HG02588 (cell line): ENCODE data around the gene RAP1B.
A peak's percentile ranks its signal among the peaks of the same experiment; 100 is the strongest.

Experiments used
- ATAC-seq: cut with Tn5 transposase; IDR thresholded peaks from one replicate; pipeline ENCODE4 v1.9.1; 2021; ENCODE audit warnings: mild to moderate bottlenecking, moderate library complexity; ENCODE audit not compliant: unreplicated experiment

The RAP1B gene

DNA sequence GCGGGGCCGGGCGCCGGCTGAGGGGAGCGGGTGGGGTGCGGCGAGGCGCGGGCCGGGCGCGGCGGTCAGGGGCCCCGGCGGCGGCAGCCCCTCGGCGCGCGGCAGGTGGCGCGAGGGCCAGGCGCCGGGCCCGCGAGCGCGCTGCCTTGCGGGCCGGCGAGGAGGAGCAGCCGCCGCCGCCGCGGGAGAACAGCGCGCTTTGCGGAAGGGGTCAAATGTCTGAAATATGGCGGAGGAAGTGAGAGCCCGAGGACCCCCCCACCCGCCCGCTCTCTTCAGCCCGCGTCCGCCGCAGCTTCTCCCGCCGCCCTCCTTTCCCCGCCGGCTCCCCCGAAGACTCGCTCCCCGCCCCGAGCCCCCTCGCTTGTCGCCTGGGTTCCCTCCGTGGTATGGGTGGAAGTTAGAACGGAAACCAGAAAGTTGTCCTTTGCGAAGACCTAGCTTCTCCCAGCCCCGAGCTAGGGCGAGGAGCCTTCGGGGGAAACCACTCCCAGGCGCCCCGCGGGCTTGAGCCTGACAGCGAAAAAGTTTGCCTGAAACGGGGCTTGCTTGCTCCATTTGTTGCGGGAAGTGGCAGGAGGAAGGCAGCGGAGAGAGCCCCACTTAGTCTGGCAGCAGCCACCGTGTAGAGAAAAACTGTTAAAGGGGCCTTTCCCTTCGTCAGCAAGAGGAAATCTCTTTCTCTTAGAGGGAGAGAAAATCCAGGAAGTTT is 551 bp downstream of the RAP1B start:
- peak; percentile 32 for ATAC-seq

DNA sequence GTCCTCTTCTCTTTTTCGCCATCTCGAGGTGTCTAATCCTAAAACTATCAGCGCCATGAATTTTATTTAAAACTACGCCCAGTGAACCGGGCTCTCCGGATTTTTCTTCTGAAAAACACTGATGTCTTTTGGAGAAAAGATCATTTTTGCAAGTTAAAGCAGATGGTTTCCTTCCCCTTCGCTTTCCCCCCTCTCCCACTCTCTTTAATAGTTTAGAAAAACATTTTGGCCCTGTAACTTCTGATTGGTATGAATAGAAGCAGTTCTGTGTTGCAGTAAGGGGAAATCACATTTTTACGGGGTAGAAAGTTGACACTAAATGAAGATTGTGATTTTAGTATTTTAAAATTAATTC is 1.1 kb downstream of the RAP1B start:
- no peak for ATAC-seq

- no peak for ATAC-seq
Measured at GRCh38 chr12:68612202-68612601, 1.5 kb downstream of the RAP1B start.

GRCh38 chr12:68612697-68613096 is 2.0 kb downstream of the RAP1B start:
- no peak for ATAC-seq

- ATAC-seq, result no peak
Measured at GRCh38 chr12:68613209-68613904, 2.7 kb downstream of the RAP1B start.

DNA sequence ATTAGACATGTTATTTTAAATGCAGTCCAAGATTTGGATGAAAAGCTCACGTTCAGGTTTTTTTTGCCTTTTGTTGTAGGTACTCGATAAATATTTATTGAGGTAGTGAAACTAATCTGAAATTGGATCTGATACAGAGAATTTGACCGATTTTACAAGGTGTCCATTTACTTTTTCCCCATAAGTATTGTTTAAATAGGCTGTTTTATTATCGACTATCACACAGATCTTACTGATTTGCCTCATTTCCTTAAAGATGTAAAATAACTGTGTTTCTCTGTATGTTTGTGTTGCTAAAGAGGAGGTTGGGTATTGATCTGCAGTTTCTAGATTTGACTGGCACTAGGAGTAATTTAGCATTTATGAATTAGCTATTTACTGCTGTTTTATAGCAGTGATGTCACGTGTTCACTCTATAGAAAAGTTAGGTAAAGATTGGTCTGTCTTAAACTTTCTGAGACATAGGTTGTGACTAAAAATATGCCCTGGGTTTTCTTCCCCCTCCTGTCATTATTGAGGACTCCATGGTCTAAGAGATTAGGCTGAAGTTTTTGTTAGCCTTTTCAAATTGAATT is 3.5 kb downstream of the RAP1B start:
- no peak for ATAC-seq

DNA sequence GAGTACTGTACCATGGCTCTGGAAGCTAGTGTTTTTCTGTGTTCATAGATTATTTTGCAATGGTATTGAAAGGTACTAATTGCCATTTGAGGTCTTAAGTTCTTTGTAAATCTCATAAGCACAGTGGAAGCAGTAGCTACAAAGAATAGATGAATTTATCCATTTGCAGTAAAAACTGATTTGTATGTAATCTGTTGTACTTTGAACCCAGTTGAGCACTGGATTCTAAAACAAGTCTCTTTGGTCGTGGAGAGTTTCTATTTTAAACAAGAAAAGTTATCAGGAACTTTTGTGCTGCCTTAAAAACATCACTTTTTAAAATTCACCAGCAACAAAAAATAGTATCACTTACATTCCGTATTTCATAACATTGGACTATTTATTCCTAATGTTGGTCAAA is 4.1 kb downstream of the RAP1B start:
- no peak for ATAC-seq

DNA sequence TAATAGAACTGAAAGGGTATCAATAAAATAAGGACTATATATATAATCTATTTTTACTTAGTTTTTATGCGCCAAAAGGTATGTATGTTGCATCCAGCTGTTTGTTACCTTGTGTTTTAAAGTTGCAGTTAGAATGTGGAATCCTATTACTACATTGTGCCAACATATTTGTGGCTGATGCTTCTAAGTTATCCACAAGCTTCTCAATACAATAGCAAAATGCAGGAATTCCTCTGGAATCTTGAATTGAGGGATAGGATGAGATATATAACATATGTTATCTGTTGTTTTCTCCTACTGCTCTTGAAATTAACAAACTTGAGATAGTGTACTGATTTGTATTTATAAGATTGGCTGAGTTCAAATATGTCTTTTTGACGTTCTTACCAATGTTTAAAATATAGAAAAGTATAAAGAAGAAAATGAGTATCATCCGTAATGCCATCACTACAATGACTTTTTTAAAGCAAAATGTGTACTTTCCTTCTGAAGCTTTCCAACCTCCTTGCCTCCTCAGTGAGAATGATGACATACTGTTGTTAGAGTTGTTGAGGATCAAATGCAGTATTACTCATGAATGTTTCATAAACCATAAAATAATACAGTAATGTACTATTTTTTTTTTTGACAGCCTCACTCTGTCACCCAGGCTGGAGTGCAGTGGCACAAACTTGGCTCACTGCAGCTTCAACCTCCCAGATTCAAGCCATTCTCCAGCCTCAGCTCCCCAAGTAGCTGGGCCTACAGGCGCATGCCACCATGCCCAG is 6.6 kb downstream of the RAP1B start:
- ATAC-seq, result no peak

DNA sequence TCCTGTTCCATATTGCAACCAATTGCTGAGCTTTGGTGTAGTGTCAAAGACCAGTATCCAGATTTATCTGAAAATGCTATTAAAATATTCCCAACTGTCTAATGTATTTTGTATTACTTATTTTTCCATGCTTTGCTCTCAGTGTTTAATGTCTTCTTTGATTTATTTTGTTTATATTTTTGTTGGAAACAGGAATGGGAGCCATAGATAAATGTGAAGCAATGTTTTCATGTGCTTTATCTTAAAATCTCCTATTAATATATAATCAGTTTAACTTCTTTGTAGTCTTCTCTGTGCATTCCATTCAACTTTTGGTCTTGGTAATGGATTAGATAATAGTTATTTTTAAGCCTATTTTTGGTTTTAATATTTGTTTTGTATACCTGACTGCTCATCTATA is 8.8 kb downstream of the RAP1B start:
- ATAC-seq, result no peak

DNA sequence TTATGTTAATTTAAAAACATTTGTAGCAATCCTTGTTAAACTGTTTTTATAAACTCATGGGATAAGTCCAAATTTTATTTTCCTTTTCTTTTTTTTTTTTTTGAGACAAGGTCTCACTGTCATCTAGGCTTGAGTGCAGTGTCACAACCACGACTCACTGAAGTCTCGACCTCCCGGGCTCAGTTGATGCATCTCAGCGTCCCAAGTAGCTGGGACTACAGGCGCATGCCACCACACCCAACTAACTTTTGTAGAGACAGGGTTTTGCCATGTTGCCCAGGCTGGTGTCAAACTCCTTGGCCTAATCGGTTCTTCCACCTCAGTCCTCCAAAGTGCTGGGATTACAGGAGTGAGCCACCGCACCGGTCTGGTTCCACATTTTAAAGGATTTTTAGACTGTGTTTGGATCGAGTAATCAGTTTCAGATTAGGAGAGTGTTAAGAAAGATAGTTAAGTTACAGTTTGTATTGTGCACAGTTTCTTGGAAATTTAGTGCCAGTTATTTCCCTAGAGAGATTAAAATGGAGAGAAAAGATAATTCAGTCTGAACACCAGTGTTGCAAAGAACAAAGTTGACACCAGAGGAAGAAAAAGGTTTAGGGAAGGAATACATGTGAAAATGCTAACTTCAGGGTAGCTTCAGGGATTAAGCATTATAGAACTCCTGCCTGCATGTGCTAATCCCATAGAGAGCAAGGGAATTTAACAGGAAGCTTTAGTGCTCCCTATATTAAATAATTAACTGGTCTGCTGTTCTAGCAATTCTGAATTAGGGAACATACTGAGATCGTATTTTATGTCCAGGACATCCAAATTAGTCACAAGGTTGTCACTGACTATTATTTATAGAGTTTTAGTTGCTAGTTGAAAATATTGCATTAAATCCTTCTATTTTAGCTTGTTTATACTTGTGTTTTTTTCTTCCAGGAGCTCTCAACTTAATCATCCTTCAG is 10.1 kb downstream of the RAP1B start:
- no peak for ATAC-seq

- ATAC-seq, result no peak
Measured at GRCh38 chr12:68621472-68622081, 10.9 kb downstream of the RAP1B start.

DNA sequence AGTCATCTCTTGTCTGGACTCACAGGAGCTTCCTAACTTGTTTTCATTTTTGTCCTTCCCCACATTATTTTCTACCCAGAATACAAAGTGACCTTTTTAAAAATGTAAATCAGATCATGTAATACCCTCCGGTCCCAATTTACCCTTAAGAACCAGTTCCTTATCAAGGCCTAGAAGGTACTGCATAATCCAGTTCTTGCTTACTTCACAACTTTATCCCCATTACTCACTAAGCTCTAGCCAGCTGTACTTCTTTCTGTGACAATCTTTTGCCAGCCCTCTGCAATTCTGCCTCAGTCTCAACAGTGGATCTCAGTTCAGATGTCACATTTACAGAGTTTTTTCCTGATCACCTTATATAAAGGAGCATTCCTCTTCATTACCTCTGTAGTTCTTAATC is 11.6 kb downstream of the RAP1B start:
- ATAC-seq, result no peak

DNA sequence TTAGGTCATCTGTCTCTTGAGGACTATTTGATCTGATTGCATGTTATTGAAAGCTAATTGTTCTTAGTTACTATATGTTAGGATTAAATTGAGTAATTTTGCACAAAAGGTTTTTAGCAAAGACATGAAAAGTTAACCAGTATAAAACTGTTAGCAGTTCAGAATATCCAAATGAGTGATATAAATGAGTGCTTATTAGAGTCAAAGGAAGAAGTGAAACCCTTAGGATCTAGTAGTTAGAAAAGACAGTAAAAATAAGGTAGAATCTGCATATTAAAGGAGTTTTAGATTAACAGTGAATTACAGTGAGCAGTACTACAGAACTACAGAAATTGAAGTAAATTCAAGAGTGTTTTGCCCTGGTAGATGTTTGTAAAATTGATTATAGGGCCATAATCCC is 12.4 kb downstream of the RAP1B start:
- no peak for ATAC-seq

DNA sequence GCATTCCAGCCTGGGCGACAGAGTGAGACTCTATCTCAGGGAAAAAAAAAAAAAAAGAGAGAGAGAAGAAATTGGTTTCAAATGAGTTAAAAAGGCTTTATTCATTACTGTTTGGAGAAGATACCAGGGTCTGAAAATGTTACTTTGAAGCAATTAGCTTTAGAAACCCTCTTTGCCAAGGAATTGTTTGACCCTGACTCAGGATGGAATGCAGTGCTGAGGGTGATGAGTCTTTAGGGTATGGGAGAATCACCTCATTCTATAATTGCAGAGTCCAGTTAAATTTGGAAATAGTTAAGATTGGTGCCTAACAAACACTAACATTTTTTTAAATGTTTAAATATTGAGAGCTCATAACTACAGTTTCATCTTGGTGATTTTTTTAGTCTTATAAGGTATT is 13.3 kb downstream of the RAP1B start:
- no peak for ATAC-seq

DNA sequence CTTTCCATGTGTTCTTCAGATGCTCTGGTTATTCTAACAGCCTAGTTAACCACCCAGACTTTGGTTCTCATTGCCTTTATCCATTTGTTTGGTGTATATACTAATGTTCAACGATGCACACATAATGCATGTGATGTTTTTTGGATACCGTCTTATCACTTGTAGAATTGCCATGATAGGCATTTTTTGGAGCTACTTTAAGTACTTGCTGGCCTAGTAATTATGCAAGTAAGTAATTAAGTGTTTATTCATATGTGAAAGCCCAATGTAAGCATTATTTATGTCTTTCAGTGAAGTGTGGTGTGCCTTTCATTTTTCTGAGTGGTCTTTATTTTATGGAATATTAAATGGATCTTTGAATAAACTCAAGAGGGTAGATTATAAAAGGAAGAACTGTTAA is 14.2 kb downstream of the RAP1B start:
- no peak for ATAC-seq

DNA sequence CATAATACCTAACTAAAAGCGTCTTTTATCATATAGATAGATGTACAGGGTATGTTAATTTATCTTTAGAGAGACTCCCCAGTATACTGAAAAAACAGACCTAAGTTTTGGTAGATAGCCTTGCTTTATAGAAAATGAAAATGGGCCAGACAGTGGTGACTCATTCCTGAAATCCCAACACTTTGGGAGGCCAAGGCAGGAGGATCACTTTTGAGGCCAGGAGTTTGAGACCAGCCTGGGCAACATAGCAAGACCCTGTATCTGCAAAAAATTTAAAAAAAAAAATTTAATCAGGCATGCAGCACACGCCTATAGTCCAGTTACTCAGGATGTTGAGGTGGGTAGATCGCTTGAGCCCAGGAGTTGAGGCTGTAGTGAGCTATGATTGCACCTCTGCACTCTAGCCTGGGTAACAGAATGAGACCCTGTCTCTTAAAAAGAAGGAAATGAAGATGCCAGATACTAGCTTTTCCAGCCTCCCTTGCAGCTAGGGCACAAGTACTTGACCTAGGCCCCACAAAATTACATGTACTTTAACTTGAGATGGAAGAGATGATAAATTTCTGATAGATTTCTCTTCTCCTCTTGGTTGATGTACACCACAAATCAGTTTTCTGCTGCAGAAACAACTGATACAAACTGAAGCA is 17.1 kb downstream of the RAP1B start:
- ATAC-seq, result no peak

DNA sequence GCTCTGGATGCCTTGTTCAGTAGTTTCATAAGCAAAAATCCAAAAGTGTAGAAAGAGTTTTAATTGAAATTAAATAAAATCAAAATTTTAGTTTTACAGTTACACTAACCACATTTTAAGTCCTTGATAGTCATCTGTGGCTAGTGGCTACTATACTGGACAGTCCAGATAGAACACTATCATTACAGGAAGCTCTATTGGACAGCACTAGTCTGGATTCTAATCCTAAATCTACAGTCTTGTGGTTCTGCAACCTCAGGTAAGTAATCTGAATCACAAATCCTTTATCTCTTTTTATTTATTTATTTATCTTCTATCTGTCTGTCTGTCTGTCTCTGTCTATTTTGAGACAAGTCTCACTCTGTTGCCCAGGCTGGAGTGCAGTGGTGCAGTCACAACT is 18.0 kb downstream of the RAP1B start:
- ATAC-seq, result no peak

DNA sequence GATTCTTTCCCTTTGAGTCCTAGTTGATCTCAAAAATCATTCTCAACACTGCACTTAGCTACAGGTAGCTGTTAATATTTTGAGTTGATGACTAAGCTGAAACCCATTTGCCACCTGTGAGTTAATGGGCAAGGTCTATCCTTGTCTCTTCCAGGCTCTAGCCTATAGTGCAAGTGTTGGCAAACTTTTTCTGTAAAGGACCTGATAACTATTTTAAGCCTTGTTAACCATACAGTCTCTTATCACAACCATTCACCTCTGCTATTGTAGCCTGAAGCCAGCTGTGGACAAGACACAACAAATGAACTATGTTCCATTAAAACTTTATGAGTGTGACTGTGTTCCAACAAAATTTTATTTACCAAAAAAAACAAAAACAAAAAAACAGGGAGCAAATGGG is 19.4 kb downstream of the RAP1B start:
- no peak for ATAC-seq

- no peak for ATAC-seq
Measured at GRCh38 chr12:68630598-68630997, 19.9 kb downstream of the RAP1B start.

DNA sequence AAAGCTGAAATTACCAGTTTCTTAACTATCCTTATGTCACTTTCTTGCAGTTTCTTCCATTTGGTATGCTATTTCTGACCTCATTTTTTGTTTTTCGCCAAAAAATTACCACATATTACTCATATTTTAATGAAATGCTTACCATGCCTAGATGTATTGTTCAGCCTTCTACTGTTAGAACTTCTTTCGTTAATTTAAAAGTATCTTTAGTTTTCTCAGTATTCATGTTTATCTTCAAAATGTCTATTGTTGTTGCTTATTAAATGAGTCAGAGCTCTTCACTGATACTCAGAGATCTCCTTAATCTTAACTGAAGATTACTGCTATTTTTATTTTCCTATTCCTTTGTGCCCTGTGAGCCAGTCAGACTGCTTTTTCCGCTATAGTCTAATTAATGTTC is 20.5 kb downstream of the RAP1B start:
- ATAC-seq, result no peak
